Measurements from ENCODE around the gene IFIT1.
A peak's percentile ranks its signal among the peaks of the same experiment; 100 is the strongest.
"Not testable (repeated sequence)": the region's sequence is repeated elsewhere in the genome, so short reads cannot be mapped to it uniquely, and the experiment has no call there.

The IFIT1 gene

DNA sequence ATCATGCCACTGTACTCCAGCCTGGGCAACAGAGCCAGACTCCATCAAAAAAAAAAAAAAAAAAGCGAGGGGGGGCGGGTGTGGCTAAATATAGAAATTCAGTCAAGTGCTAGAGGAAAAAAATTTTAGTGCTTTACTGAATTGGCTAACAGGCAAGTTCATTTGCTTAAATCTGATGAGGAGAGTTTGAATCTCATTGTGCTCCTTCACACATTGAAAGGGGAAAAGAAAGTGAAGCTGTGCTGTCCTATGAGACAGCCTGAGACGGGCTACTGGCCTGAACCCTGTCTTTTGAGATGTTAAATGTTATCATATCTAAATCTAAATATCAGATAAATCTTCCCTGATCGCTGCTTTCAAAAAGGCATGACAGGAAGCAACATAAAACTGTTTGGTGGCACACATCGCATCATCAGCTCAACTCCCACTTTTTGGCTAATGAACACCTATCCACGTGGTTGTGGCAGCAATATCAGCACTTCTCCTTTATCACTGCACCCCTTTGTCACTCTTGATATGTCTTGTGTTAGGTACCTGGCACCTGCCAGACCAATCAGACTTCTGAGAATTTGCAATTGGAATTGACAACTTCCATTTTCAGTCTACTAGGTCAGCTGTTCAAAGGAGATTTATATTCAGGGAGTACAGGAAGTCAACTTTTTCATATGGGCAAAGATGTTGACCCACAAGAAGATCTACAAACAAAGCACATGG lies 28.5 kb upstream of the IFIT1 start:
- no peak for DNase-seq

GRCh38 chr10:89364531-89364930 lies 27.9 kb upstream of the IFIT1 start:
- DNase-seq, result no peak

GRCh38 chr10:89367529-89367928 lies 24.9 kb upstream of the IFIT1 start:
- peak in 11 of 56 donors; percentile 6 to 57 (median 19) for DNase-seq

DNA sequence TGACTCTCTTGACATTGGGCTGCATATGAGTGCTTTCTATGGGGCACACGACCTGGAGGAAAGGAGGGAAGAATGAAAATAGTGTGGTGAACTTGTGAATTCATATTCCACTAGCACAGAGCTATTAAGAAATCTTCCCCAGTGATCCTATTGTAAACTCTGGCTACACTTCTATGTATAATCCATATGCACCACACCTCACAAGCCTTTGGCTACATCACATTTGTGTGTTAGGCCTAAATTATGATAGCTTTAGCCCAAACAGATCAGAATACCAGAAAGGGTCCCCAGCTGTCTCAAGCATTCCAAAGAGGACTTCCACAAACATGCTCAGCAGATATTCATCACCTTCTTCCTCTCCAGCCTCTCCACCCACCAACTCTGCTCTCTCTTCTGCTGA lies 24.3 kb upstream of the IFIT1 start:
- DNase-seq, result no peak

- DNase-seq, result peak in 21 of 56 donors; percentile 12 to 60 (median 25)
Observed at GRCh38 chr10:89369156-89370105, 23.0 kb upstream of the IFIT1 start.

- DNase-seq, result no peak
Observed at GRCh38 chr10:89371079-89371478, 21.3 kb upstream of the IFIT1 start.

- DNase-seq, result no peak
Observed at GRCh38 chr10:89371987-89372386, 20.4 kb upstream of the IFIT1 start.

DNA sequence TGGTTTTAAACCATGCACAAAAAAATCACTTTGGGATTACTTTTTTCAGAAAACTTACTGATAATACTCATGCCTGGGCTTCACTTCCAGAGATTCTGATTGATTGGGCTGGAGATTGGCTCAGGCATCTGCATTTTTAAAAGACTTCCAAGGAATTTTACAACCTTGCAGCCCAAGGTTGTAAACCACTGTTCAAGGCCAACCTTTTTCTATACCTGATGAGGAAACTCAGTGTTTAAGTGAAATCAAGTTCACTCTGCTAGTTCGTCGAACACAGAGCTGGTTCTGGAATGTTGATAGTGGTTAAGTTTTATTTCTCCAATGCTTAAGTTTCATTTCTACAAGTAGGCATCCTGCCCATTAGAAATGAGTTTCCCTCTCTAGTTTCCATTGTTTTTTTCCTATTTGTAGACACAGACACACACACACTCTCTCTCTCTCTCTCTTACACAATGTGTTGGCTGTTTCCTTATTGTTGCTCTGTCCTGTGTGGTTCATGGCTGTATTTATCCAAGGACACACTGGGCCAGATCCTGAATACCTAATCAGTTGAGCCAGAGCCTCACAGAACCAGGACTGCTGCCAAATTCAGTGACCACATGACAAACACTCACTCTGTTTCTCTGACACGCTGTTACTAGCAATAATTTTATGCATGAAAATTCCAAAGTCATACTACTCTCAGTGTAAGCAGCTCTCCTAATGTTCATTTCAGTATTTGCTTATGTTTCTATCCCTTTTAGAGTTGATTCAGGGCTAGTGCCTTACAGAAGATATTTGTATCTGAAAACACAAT lies 18.3 kb upstream of the IFIT1 start:
- DNase-seq, result peak in 54 of 56 donors; percentile 8 to 94 (median 78)

- DNase-seq, result peak in 11 of 56 donors; percentile 11 to 62 (median 34)
Observed at GRCh38 chr10:89374713-89375141, 17.7 kb upstream of the IFIT1 start.

- no peak for DNase-seq
Observed at GRCh38 chr10:89377705-89378637, 14.5 kb upstream of the IFIT1 start, which contains the start of gene IFIT1B. TSS of gene IFIT1B (plus strand) at chr10:89378056. CDS start at chr10:89378136, 80 bp downstream.

- no peak for DNase-seq
Observed at GRCh38 chr10:89379103-89379502, 13.3 kb upstream of the IFIT1 start.

DNA sequence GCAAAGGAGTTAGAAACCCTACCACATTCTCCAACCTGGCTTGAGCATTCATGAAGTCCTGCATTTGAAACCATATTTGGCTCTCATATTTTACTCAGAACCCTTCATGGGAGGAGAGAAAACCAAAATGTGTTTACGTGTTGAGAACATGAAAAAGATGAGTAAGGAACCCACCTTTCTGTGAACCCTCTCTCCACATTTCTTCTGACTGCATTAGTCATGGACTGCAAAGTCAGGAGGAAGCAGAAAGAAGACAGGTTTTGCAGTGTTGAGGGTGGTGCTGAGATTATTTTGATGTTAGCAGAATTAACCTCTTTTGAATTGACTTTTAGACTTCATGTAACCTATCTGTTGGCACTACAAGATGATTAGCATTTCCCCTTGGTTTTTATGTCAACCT lies 9.7 kb upstream of the IFIT1 start:
- DNase-seq, result no peak

DNA sequence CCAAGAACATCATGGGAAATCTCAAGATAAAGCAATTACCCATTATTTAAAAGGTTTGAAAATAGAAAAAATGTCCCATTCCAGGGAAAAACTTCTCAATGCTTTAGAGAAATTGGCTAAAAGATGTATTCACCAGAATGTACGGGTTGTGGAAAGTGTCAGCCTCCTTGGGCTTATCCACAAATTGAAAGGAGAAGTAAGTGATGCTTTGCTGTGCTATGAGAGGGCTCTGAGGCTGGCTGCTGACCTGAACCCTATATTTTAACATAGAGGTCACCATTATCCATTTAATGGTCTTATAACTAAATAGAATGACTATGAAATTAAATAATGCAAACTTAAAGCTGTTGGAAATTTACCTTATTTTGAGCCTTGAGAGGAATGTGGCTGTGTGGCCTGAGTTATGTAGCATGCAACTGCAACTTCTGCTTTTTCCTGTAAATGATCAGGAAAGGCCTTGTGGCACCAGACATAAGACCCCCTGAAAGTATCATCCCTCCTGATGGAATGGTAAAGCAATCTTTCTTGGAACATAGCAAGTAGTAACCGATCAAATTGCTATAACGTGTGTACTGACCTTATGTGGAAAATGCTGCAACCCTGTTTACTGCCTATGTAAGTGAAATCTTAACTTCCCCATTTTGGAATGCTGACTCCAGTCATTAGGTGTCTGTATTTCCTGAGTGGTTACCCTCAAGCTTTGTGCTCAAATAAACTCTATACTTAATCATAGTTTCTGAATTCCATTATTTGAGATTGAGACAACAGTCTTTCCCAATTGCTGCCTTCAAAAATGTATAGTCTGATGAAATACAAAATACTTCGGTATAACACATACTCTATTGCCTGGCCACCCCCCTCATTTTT lies 7.7 kb upstream of the IFIT1 start:
- DNase-seq, result no peak

GRCh38 chr10:89388806-89389205 lies 3.6 kb upstream of the IFIT1 start:
- DNase-seq, result no peak

GRCh38 chr10:89389254-89389653 lies 3.2 kb upstream of the IFIT1 start:
- peak in 3 of 56 donors; percentile 5 to 21 (median 14) for DNase-seq

DNA sequence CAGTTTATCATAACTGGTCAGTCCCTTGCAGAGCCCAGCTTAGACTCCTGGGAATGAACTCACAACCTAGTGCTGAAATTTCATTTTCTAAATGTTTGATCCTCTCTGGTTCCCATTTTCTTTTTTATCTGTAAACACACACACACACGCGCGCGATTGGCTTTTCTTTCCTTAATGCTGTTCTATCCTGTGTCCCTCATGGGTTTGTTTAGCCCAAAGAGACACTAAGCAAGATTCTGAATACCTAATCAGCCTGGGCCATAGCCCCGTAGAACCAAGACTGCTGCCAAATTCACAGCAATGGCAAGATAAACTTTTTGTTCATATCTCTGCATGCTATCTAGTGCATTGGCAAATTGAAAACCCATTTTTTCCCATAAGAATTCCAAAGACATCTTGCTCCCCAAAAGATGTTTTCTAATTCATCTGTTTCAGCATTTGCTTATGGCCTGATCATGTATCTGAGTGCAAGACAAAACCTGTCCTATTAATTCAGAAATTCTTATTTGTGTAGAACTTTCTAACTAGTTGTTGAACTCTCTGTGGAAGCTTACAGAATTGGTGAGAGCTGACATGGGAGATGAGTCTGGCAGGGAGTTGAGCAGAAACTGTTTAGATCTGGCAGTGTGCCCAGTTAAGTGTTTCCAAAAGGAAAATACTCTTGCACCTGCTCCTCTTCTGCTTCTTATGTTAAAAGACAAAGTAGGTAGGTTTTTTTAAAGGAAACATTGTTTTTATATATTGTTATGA lies 1.8 kb upstream of the IFIT1 start:
- no peak for DNase-seq

GRCh38 chr10:89391226-89391576 lies 1.2 kb upstream of the IFIT1 start:
- not testable (repeated sequence) for DNase-seq

- DNase-seq, result peak in 14 of 56 donors; percentile 7 to 39 (median 19)
Observed at GRCh38 chr10:89392974-89393373, 551 bp downstream of the IFIT1 start.
